ENCODE measurements around the gene RFX1. TPM values are rescaled to one million over a fixed set of nuclear protein-coding genes. Genes with fewer than 3 reads are reported as not detected.
"Not testable (repeated sequence)": the region's sequence is repeated elsewhere in the genome, so short reads cannot be mapped to it uniquely, and the experiment has no call there.

The RFX1 gene
- total RNA-seq, 4 donors from 2014 or later, result 2.9 to 8.9 (median 4.5) TPM

DNA sequence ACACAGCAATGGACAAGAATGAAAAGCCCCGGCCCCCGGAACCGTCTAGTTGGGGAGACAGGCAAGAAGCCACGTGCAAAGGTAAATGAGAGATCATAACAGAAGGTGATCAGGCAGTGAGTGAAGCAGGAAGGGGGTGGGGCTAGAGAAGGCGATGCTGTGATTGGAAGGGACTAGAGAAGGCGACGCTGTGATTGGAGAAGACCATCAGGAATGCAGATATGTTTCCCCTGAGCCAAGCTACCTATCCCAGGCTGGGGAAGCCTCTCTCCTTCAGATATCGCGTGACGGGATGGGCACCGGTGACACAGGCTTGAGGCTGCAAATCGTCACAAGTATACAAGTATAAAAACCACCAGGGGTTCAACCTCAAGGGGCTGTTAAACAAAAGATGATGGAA, 32.0 kb downstream of the RFX1 start:
- H3K27ac ChIP-seq (replicated peaks in 1 of 4), result no peak overlapping the region
- peaks cover 11 to 18% (median 14%) of the 10 kb centered on the region in 4 donors for H3K4me1 ChIP-seq
- H3K27me3 ChIP-seq, result no peaks in the 10 kb centered on the region
- 69% methylated on average over 12 of the region's 12 CpGs for WGBS
- TF ChIP-seq EP300 (IDR thresholded peaks at IDR 0.05), result no peak
- no peak for TF ChIP-seq POLR2A (IDR thresholded peaks at IDR 0.05; ENCODE audit: low read depth)
- TF ChIP-seq POLR2AphosphoS5 (IDR thresholded peaks at IDR 0.05), result no peak
- TF ChIP-seq, protein P1, sequence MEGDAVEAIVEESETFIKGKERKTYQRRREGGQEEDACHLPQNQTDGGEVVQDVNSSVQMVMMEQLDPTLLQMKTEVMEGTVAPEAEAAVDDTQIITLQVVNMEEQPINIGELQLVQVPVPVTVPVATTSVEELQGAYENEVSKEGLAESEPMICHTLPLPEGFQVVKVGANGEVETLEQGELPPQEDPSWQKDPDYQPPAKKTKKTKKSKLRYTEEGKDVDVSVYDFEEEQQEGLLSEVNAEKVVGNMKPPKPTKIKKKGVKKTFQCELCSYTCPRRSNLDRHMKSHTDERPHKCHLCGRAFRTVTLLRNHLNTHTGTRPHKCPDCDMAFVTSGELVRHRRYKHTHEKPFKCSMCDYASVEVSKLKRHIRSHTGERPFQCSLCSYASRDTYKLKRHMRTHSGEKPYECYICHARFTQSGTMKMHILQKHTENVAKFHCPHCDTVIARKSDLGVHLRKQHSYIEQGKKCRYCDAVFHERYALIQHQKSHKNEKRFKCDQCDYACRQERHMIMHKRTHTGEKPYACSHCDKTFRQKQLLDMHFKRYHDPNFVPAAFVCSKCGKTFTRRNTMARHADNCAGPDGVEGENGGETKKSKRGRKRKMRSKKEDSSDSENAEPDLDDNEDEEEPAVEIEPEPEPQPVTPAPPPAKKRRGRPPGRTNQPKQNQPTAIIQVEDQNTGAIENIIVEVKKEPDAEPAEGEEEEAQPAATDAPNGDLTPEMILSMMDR (IDR thresholded peaks at IDR 0.05), result no peak
- no peaks in the 10 kb centered on the region for H3K9me3 ChIP-seq
- no peak for DNase-seq (ENCODE audit: extremely low spot score)
- peaks cover 16 to 68% (median 49%) of the 10 kb centered on the region in 4 donors for H3K36me3 ChIP-seq
- intact Hi-C loops (cut with DNase I), result no loop called here
- H3K4me3 ChIP-seq, result no peak overlapping the region

DNA sequence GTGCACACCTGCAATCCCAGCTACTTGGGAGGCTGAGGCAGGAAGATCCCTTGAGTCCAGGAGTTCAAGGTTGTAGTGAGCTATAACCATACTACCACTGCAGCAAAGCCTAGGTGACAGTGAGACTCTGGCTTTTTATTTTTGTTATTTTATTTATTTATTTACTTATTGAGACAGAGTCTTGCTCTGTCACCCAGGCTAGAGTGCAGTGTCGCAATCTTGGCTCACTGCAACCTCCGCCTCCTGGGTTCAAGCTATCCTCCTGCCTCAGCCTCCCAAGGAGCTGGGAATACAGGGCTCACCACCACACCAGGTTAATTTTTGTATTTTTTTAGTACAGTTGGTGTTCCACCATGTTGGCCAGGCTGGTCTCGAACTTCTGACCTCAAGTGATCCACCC, 32.6 kb downstream of the RFX1 start:
- WGBS, result 95% methylated on average over 3 of the region's 3 CpGs
- H3K27ac ChIP-seq (replicated peaks in 1 of 4); intact Hi-C loops (cut with DNase I); H3K9me3 ChIP-seq; H3K27me3 ChIP-seq; H3K4me3 ChIP-seq; DNase-seq (ENCODE audit: extremely low spot score): not testable (repeated sequence)
- Histone ChIP-seq H3K36me3 (peaks cover 22 to 73% (median 55%) of the 10 kb centered on the region in 4 donors), H3K4me1 (peaks cover 6 to 16% (median 8%) of the 10 kb centered on the region in 4 donors)

DNA sequence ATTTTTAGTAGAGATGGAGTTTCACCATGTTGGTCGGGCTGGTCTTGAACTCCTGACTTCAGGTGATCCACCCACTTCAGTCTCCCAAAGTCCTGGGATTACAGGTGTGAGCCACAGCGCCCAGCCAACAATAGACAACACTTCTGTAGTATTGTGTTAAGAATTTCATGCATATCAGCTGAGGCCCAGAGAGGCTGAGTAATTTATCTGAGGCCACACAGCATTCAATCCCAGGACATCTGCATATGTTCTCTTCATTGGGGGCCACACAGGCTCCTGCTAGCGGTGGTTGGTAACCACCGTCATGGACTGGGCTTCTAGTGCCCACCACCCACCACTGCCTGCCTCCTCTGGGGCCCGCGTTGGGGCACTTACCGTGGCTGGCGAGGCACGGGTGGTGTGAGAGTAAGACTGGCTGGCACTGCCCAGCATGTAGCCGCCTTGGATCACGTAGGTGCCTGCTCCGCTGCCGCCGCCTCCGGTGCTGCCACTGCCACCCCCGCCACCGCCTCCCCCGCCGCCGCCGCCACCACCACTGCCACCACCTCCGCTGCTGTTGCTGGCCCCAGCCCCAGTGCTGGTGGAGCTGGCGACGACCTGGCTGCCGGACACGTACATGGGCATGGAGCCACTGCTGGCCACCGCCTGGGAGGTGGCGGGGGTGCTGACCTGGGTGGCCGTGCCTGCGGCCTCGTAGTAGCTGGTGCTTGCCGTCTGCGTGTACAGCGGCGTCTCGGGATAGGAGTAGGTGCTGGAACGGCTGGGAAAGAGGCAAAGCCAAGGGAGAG, 33.6 kb downstream of the RFX1 start:
- H3K4me3 ChIP-seq, result no peak overlapping the region
- no peak for DNase-seq (ENCODE audit: extremely low spot score)
- peaks cover 29 to 83% (median 64%) of the 10 kb centered on the region in 4 donors for H3K36me3 ChIP-seq
- 92% methylated on average over 13 of the region's 37 CpGs for WGBS
- TF ChIP-seq POLR2A (IDR thresholded peaks at IDR 0.05; ENCODE audit: low read depth), result no peak
- TF ChIP-seq POLR2AphosphoS5 (IDR thresholded peaks at IDR 0.05), result no peak
- TF ChIP-seq EP300 (IDR thresholded peaks at IDR 0.05), result no peak
- TF ChIP-seq, protein P1 (IDR thresholded peaks at IDR 0.05), result no peak
- no peaks in the 10 kb centered on the region for H3K9me3 ChIP-seq
- H3K4me1 ChIP-seq, result peaks cover 0 to 9% (median 0%) of the 10 kb centered on the region in 4 donors
- intact Hi-C loops (cut with DNase I), result no loop called here
- H3K27me3 ChIP-seq, result no peaks in the 10 kb centered on the region
- H3K27ac ChIP-seq (replicated peaks in 1 of 4), result no peak overlapping the region

DNA sequence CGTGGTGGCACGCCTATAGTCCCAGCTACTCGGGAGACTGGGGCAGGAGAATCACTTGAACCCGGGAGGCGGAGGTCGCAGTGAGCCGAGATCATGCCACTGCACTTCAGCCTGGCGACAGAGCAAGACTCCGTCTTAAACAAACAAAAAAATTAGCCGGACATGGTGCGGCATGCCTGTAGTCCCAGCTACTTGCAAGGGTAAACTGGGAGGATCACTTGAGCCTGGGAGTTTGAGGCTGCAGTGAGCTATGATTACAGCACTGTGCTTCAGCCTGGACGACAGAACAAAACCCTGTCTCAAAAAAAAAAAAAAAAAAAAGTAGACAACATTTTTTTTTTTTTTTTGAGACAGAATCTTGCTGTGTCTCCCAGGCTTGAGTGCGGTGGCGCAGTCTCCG, 34.3 kb downstream of the RFX1 start:
- H3K4me3 ChIP-seq; intact Hi-C loops (cut with DNase I); H3K9me3 ChIP-seq; H3K4me1 ChIP-seq; H3K27ac ChIP-seq (replicated peaks in 1 of 4); H3K27me3 ChIP-seq; DNase-seq (ENCODE audit: extremely low spot score): not testable (repeated sequence)
- 88% methylated on average over 15 of the region's 15 CpGs for WGBS
- peaks cover 33 to 90% (median 71%) of the 10 kb centered on the region in 4 donors for H3K36me3 ChIP-seq

DNA sequence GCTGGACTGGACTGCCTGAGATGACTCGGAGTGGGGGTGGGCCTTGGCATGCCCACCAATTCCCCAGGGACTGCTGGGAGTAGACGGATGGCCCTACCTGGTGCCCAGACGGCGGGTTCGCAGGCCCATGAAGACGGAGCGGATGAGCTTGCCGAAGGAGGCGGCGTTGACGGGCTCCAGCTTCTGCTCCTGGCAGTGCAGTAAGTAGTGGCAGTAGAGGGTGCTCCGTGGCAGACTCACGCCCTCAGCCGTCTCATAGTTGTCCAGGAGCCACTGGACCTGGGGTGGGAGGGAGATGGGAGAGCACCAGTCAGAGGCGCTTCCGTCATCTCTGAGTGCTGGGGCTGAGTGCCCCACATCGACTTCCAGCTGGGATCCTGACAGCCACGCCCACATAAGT, 36.2 kb downstream of the RFX1 start:
- Histone ChIP-seq H3K36me3 (peaks cover 40 to 96% (median 90%) of the 10 kb centered on the region in 4 donors), H3K9me3 (no peaks in the 10 kb centered on the region), H3K27me3 (no peaks in the 10 kb centered on the region), H3K27ac (replicated peaks in 1 of 4) (no peak overlapping the region), H3K4me3 (no peak overlapping the region), H3K4me1 (no peaks in the 10 kb centered on the region)
- DNase-seq (ENCODE audit: extremely low spot score), result no peak
- 87% methylated on average over 16 of the region's 18 CpGs for WGBS
- TF ChIP-seq EP300 (IDR thresholded peaks at IDR 0.05) (no peak), POLR2AphosphoS5 (IDR thresholded peaks at IDR 0.05) (no peak), POLR2A (IDR thresholded peaks at IDR 0.05; ENCODE audit: low read depth) (no peak)
- TF ChIP-seq, protein P1 (IDR thresholded peaks at IDR 0.05), result no peak
- intact Hi-C loops (cut with DNase I), result no loop called here

All from esophagus muscularis mucosa (tissue), 4 donors.